Pancreas (tissue), 10 donors: ENCODE measurements around the gene KBTBD13. TPM values are rescaled to one million over a fixed set of nuclear protein-coding genes. Genes with fewer than 3 reads are reported as not detected.

Experiments
- ATAC-seq, 4 donors: fragments of 200-7000 bp; cut with Tn5 transposase; one replicate each; pipeline versions ENCODE4 v1.8.0 to v1.9.1; 2020; ENCODE audit warnings: mild to moderate bottlenecking in 4 of 4, moderate library complexity in 4 of 4
- DNase-seq, 6 donors: peaks; one replicate each; pipeline ENCODE4 v3.0.0-alpha.2; 2020
- FAIRE-seq: peaks from 2 replicates; lab custom pipeline; 2012; peaks lifted over from hg19 to GRCh38; lab: Jason Lieb, UNC
- H3K27ac ChIP-seq, 4 donors: fragments of 200-600 bp; sonication (generic); 1 replicate in 3 of 4; 2 replicates in 1 of 4; pipeline versions ENCODE4 v1.5.0 to v1.8.0; 2020
- H3K27me3 ChIP-seq, 4 donors: fragments of 200-600 bp; one replicate each; pipeline ENCODE4 v1.8.0; 2021
- H3K36me3 ChIP-seq, 3 donors: fragments of 200-600 bp; sonication (generic) in 1 of 3; one replicate each; pipeline versions ENCODE4 v1.5.0 to v1.8.0; 2020 to 2021
- H3K4me1 ChIP-seq, 3 donors: fragments of 200-600 bp; one replicate each; pipeline ENCODE4 v1.8.0; 2021
- H3K4me3 ChIP-seq, 4 donors: fragments of 200-600 bp; sonication (generic) in 2 of 4; one replicate each; pipeline versions ENCODE4 v1.5.0 to v1.8.0; 2020 to 2021
- H3K9me3 ChIP-seq, 4 donors: fragments of 200-600 bp; one replicate each; pipeline ENCODE4 v1.8.0; 2021
- WGBS, 2 donors: extraction: QIAGEN DNeasy Blood & Tissue Kit; methylation state at CpG; one replicate each; pipeline ENCODE4 v1.1.7; 2013; 5-methylcytosine and 5-hydroxymethylcytosine counted together
- intact Hi-C, 3 donors: fragments of 100-400 bp; cut with DNase I; formaldehyde crosslinking; loops; one replicate each; pipeline versions ENCODE4 v1.11.1 to v1.14.2; 2022
- polyA plus RNA-seq, 2 donors: library from polyadenylated mRNA; stranded (reverse); fragments of 200-250 nt; gene quantifications; one replicate each; pipeline ENCODE4 v1.2.3, GENCODE V29; 2013
- total RNA-seq, 6 donors: library from RNA; stranded (reverse); fragmentation: NEBNext Ultra II Directional in 4 of 6; extraction: Animal tissue kit (Norgen Biotek cat#: 25700) in 4 of 6; gene quantifications; one replicate each; pipeline versions ENCODE4 v1.2.1 to v1.2.4, GENCODE V29; 2021 to 2023
- TF ChIP-seq, protein P1 (sequence below), 4 donors: fragments of 200-600 bp; sonication (generic) in 3 of 4; IDR thresholded peaks; one replicate each; pipeline versions ENCODE4 v1.5.0 to v1.8.0; 2021; ENCODE audit warnings: antibody characterized with exemption in 4 of 4
- donor health status: healthy with polysubstance abuse.
- donor health status: DM: no; HTN: no; CAD: no; lungs with moderate emphysema.
- donor health status: DM: no; HTN: no; CAD: no.
- donor health status: control.
- donor health status: control.
- donor health status: Bipolar disorder and iron deficiency.
- donor health status: DM: yes; HTN: yes; CAD: no.
- donor health status: DM: no; HTN: no; CAD: no.
- donor health status: DM: no; HTN: no; CAD: no.
- donor health status: DM: yes; HTN: yes; CAD: no.

Gene KBTBD13
- total and polyA plus RNA-seq, 8 donors = not detected

DNA sequence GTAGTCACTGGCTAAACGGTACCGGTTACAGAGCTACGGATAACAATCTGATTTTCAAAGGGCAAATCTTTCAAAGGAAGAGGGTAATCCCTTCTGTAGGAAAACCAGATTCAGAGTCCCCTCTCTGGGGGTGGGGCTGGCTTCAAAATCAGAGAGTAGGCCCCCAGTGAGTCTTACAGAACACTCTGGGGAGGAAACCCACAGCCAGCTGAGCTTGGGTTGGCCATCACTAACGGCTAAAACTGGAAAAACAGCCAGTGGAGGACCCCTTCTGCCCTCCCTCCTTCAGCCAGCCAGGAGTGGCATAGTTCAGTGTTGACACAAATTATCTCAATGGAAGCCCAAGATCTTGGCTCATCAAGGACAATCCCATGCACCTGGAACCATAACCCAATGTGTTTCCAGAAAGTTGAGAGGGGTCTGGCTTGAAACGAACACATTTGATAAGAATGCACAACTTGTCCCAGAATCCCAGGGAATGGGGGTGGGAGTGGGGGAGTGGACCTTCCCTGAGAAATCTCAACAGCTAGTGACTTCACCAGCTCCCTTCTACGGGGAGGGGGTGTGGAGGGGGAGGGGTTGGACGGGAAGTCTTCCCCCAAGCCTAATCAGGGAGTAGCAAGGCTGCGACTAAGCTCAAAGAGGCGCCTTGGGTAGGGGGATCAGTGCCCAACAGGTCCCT is 9.8 kb upstream of the KBTBD13 start:
- intact Hi-C loops = no loop called here
- no peaks in the 10 kb centered on the region for H3K36me3 ChIP-seq
- H3K4me1 ChIP-seq = no peaks in the 10 kb centered on the region
- H3K27ac ChIP-seq = no peak overlapping the region
- FAIRE-seq = no peak
- H3K27me3 ChIP-seq = peaks cover 0 to 5% (median 0%) of the 10 kb centered on the region in 4 donors
- TF ChIP-seq, protein P1, sequence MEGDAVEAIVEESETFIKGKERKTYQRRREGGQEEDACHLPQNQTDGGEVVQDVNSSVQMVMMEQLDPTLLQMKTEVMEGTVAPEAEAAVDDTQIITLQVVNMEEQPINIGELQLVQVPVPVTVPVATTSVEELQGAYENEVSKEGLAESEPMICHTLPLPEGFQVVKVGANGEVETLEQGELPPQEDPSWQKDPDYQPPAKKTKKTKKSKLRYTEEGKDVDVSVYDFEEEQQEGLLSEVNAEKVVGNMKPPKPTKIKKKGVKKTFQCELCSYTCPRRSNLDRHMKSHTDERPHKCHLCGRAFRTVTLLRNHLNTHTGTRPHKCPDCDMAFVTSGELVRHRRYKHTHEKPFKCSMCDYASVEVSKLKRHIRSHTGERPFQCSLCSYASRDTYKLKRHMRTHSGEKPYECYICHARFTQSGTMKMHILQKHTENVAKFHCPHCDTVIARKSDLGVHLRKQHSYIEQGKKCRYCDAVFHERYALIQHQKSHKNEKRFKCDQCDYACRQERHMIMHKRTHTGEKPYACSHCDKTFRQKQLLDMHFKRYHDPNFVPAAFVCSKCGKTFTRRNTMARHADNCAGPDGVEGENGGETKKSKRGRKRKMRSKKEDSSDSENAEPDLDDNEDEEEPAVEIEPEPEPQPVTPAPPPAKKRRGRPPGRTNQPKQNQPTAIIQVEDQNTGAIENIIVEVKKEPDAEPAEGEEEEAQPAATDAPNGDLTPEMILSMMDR (IDR thresholded peaks at IDR 0.05) = no peak
- H3K9me3 ChIP-seq = no peaks in the 10 kb centered on the region
- ATAC-seq = peak in 1 of 4 donors; percentile 7
- 44 to 45% methylated on average over 9 of the region's 9 CpGs for WGBS, 2 donors
- peak overlapping the region in 1 of 4 donors; percentile 24 for H3K4me3 ChIP-seq
- no peak for DNase-seq

DNA sequence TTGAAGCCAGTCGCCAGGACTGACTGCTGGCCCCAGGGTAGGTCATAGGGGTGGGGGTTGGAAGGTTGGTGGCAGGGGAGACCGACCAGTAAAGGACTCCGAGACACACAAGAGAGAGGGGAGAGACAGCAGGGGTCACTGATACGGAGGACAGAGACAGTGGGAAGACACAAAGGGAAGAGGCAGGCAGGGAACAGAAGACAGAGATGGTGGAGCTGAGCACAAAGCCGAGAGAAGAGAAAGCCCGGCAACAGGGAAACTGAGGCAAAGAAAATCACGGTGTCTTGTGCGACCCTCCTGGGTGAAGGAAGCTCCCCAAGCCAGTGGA is 9.3 kb upstream of the KBTBD13 start:
- Histone ChIP-seq H3K4me1 (no peaks in the 10 kb centered on the region), H3K9me3 (no peaks in the 10 kb centered on the region), H3K27ac (peak overlapping the region in 1 of 4 donors; percentile 26), H3K36me3 (no peaks in the 10 kb centered on the region), H3K27me3 (peaks cover 0 to 5% (median 0%) of the 10 kb centered on the region in 4 donors), H3K4me3 (peak overlapping the region in 2 of 4 donors; percentile 14 to 24)
- TF ChIP-seq, protein P1 (IDR thresholded peaks at IDR 0.05) = no peak
- no peak for FAIRE-seq
- intact Hi-C loops = no loop called here
- 27 to 29% methylated on average over 8 of the region's 8 CpGs for WGBS, 2 donors
- ATAC-seq = no peak
- no peak for DNase-seq

DNA sequence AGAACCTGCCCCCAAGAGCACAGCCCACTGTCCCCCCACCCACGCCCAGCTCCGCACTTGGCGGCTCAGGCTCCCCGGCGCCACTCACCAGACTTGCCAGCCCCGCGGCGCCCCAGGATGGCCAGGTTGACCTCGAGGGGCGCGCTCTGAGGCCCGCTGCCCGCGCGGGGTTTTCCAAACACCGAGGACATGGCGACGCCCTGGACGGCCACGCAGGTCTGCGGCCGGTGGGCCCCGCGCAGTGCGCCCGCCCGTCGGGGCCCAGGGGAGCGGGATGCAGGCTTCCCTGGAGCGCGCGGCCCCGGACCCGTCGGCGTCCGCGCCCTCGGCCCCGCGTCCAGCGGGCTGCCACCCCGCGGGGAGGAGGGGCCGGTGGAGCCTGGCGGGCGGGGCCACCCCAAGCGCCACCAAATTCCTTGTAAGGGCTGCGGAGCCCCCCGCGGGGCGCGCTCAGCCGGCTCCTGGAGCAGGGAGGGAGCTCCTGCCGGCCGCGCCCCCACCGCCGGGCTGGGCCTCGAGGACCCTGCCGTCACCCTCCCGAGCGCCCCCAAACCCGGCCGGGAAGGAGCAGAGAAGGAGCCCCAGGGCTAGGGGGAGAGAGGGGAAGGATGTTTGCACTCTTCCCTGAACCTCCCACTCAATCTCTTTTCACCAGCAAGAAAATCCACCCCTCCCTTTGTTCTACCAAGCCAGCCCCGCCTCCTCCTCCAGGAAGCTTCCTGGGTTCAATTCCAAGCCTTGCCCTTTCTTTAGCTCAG is 8.7 kb upstream of the KBTBD13 start, which contains the start of gene RASL12:
TSS of gene RASL12 (minus strand) at position 347 of the 758 bp plus-strand sequence. CDS start at position 191, 156 bp downstream.
- Histone ChIP-seq H3K4me1 (no peaks in the 10 kb centered on the region), H3K27ac (peak within 1 kb of the TSS in 1 of 4 donors; percentile 26), H3K27me3 (peaks cover 0 to 5% (median 0%) of the 10 kb centered on the region in 4 donors), H3K9me3 (no peaks in the 10 kb centered on the region), H3K36me3 (no peaks in the 10 kb centered on the region), H3K4me3 (peak within 1 kb of the TSS in 2 of 4 donors; percentile 14 to 24)
- ATAC-seq (peak in 2 of 4 donors; percentile 9 to 14), DNase-seq (no peak), FAIRE-seq (no peak)
- intact Hi-C loops = no loop called here
- 9 to 16% methylated on average over 50 to 66 of the region's 66 CpGs for WGBS, 2 donors
- TF ChIP-seq, protein P1 (IDR thresholded peaks at IDR 0.05) = no peak

GRCh38 chr15:65068403-65068788 is 8.2 kb upstream of the KBTBD13 start:
- DNase-seq (no peak), ATAC-seq (no peak), FAIRE-seq (no peak)
- Histone ChIP-seq H3K27ac (no peak overlapping the region), H3K36me3 (no peaks in the 10 kb centered on the region), H3K4me1 (no peaks in the 10 kb centered on the region), H3K27me3 (peaks cover 0 to 5% (median 0%) of the 10 kb centered on the region in 4 donors), H3K4me3 (no peak overlapping the region), H3K9me3 (no peaks in the 10 kb centered on the region)
- 91 to 97% methylated on average over 3 of the region's 3 CpGs for WGBS, 2 donors
- TF ChIP-seq, protein P1 (IDR thresholded peaks at IDR 0.05) = no peak
- intact Hi-C loops = no loop called here
